SU-DHL-6 (cell line): ENCODE data around the gene PDCD1.

Experiments used
- EZH2phosphoT487 ChIP-seq: fragments of 200-600 bp; sonication (generic), shearing (Covaris generic); conservative IDR thresholded peaks from 2 replicates; pipeline ENCODE4 v1.6.1; 2018; ENCODE audit warnings: mild to moderate bottlenecking, antibody characterized with exemption, low read length, moderate library complexity, mixed read lengths
- TF ChIP-seq, protein P1 (sequence below): fragments of 200-600 bp; sonication (generic); IDR thresholded peaks from one replicate; pipeline ENCODE4 v1.5.1; 2017; ENCODE audit warnings: antibody characterized with exemption, mild to moderate bottlenecking, low read length, moderate library complexity; ENCODE audit not compliant: insufficient read depth, poor library complexity, severe bottlenecking

DNA sequence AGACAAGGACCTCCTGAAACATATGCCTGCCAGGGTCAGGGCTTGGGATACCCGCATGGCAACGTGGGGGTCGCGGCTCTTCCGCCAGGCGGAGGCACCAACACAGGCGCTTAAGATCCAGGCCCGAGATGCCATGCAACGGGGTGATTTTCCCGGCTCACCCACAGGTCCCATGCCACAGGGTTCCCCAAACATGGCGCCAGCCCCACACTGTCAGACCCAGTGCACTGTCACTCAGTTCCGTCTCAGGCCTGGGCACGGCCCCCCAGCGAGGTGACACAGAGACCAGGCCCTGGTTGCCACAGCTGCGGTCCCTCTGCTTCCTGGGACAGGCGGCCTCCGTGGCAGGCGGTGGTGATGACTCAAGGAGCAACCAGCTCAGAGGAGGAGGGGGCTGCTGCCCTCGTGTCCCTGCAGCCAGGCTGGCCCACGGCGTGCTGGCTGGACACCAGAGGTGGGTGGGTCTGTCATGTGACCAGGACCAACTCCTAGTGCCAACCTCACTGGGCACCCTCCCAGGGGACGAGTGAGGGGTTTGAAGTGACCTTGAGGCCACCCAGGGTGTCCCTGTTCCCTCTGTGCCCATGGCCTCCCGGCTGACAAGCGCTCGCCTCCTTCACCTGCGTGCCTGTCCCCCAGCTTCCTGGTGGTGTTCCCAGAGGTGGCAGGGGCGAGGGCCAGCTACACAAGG, 4.9 kb downstream of the PDCD1 start:
- TF ChIP-seq, protein P1, sequence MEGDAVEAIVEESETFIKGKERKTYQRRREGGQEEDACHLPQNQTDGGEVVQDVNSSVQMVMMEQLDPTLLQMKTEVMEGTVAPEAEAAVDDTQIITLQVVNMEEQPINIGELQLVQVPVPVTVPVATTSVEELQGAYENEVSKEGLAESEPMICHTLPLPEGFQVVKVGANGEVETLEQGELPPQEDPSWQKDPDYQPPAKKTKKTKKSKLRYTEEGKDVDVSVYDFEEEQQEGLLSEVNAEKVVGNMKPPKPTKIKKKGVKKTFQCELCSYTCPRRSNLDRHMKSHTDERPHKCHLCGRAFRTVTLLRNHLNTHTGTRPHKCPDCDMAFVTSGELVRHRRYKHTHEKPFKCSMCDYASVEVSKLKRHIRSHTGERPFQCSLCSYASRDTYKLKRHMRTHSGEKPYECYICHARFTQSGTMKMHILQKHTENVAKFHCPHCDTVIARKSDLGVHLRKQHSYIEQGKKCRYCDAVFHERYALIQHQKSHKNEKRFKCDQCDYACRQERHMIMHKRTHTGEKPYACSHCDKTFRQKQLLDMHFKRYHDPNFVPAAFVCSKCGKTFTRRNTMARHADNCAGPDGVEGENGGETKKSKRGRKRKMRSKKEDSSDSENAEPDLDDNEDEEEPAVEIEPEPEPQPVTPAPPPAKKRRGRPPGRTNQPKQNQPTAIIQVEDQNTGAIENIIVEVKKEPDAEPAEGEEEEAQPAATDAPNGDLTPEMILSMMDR: no peak
- no peak for TF ChIP-seq EZH2phosphoT487
